Heart left ventricle (tissue), 13 donors: ENCODE data around the gene JOSD1.

Experiments used
- POLR2A ChIP-seq, 2 donors: fragments of 450-650 bp; IDR thresholded peaks; one replicate each; pipeline ENCODE4 v1.6.1; 2017; ENCODE audit warnings: antibody characterized with exemption in 2 of 2, mild to moderate bottlenecking in 2 of 2, moderate library complexity in 2 of 2
- TF ChIP-seq, protein P1 (sequence below), 12 donors: fragments of 200-600 bp; sonication (generic) in 4 of 12; IDR thresholded peaks; one replicate each; pipeline versions ENCODE4 v1.5.0 to v1.8.0; 2018 to 2022; ENCODE audit warnings: antibody characterized with exemption in 12 of 12, mild to moderate bottlenecking in 5 of 12
- donor health status: ischemic (EF 13 %, LVEDD 7.1; RV severe dilation, severe dysfunction).
- donor health status: DM: no; HTN: yes; CAD: no.
- donor health status: DM: no; HTN: no; CAD: no.
- donor health status: ischemic (EF 25% LVEDD 6.9; RV normal size, moderate dysfunction).
- donor health status: ischemic (EF 25% LVEDD 5.7; RV mildly dilated, moderate dysfunction).
- donor health status: ischemic (EF 35%, LVEDD 5.7; RV mildly dilated, moderate dysfunction).
- donor health status: nonischemic (EF 11% LVEDD 7.7; RV severe dilation, severe dysfunction).
- donor health status: DM: yes; HTN: yes; CAD: no.
- donor health status: PGD.
- donor health status: ischemic (EF 29% LVEDD 5.4; RV normal size, mild dysfunction).
- donor health status: nonischemic (EF 23%, LVEDD 6.1; RV moderate dilation, normal function).

DNA sequence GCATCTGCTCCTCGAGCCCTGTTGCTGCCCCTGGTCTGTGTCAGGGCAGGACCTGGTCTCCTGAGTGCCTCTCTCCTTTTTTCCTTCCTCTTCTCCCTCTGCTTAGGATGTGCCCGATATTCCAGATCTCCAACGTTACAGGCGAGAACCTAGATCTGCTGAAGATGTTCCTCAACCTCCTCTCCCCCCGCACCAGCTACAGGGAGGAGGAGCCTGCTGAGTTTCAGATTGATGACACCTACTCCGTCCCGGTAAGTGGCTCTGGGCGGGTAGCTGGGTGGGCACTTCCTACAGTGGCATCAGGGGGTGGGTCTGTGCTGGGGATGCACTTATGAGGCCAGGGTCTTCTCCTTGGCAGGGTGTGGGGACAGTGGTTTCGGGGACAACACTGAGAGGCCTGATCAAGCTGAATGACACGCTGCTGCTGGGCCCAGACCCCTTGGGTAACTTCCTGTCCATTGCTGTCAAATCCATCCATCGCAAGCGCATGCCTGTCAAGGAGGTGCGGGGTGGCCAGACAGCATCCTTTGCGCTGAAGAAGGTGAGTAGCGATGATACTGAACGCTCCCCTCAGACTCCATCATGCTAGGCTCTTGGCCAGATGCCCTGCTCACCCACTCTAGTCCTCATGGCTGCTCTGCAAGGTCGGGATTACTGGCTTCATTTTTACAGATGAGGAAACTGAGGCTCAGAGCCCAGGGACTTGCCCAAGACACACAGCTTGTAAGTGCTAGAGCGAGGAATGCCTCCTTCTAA, 25.3 kb upstream of the JOSD1 start:
- no peak for TF ChIP-seq POLR2A (IDR thresholded peaks at IDR 0.05)
- TF ChIP-seq, protein P1, sequence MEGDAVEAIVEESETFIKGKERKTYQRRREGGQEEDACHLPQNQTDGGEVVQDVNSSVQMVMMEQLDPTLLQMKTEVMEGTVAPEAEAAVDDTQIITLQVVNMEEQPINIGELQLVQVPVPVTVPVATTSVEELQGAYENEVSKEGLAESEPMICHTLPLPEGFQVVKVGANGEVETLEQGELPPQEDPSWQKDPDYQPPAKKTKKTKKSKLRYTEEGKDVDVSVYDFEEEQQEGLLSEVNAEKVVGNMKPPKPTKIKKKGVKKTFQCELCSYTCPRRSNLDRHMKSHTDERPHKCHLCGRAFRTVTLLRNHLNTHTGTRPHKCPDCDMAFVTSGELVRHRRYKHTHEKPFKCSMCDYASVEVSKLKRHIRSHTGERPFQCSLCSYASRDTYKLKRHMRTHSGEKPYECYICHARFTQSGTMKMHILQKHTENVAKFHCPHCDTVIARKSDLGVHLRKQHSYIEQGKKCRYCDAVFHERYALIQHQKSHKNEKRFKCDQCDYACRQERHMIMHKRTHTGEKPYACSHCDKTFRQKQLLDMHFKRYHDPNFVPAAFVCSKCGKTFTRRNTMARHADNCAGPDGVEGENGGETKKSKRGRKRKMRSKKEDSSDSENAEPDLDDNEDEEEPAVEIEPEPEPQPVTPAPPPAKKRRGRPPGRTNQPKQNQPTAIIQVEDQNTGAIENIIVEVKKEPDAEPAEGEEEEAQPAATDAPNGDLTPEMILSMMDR (IDR thresholded peaks at IDR 0.05), result no peak
